Neural crest cell (in vitro differentiated cells): Measurements from ENCODE around the gene JARID2. TPM values are rescaled to one million over a fixed set of nuclear protein-coding genes. Genes with fewer than 3 reads are reported as not detected.
"Not testable (repeated sequence)": the region's sequence is repeated elsewhere in the genome, so short reads cannot be mapped to it uniquely, and the experiment has no call there.

Source experiments
- DNase-seq: peaks from one replicate; pipeline ENCODE4 v3.0.0; 2021; ENCODE audit warnings: low read depth, mixed read lengths, low spot score
- H3K27ac Mint-ChIP-seq: one replicate; pipeline ENCODE4 v1.8.0; 2021; ENCODE audit warnings: mild to moderate bottlenecking, mixed read lengths; ENCODE audit not compliant: unreplicated experiment
- H3K27me3 Mint-ChIP-seq: 2 replicates; pipeline ENCODE4 v1.8.0; 2021; ENCODE audit warnings: low read depth, mild to moderate bottlenecking, mixed read lengths
- H3K36me3 Mint-ChIP-seq: 2 replicates; pipeline ENCODE4 v1.8.0; 2021; ENCODE audit warnings: low read depth, mild to moderate bottlenecking, mixed read lengths
- H3K4me1 Mint-ChIP-seq: 2 replicates; pipeline ENCODE4 v1.8.0; 2021; ENCODE audit warnings: mixed read lengths
- H3K4me3 Mint-ChIP-seq: one replicate; pipeline ENCODE4 v1.8.0; 2021; ENCODE audit warnings: mild to moderate bottlenecking, mixed read lengths
- H3K9me3 Mint-ChIP-seq: 2 replicates; pipeline ENCODE4 v1.8.0; 2021; ENCODE audit warnings: mixed read lengths
- total RNA-seq: library from RNA; stranded (reverse); gene quantifications from 2 replicates; pipeline ENCODE4 v1.2.1, GENCODE V29; 2021
- TF ChIP-seq, protein P1 (sequence below): fragments of 200-600 bp; sonication (generic); conservative IDR thresholded peaks from 2 replicates; pipeline ENCODE4 v1.5.0; 2021; ENCODE audit warnings: antibody characterized with exemption, mild to moderate bottlenecking

JARID2 gene
- total RNA-seq, 1 donor from 2014 or later, result 33.9 TPM

DNA sequence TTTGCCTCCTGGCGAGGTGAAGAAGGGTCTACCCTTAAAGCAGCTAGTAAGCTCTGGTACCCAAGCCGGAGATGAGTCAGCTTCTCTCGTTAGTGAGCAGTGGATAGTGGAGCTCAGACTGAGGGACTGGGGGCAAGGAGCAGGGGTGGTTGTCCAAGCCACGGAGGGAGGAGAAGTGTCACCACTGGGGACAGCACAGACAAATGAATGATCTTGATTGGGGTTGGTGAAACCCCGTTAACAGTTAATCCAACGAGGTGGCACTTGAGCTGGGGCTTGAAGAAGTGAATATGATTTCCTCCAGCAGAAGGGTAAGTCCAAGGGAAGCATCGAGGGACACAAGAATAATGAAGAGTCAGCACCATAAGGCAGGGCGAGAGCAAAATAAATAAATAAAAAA is 43.0 kb downstream of the JARID2 start:
- TF ChIP-seq, protein P1, sequence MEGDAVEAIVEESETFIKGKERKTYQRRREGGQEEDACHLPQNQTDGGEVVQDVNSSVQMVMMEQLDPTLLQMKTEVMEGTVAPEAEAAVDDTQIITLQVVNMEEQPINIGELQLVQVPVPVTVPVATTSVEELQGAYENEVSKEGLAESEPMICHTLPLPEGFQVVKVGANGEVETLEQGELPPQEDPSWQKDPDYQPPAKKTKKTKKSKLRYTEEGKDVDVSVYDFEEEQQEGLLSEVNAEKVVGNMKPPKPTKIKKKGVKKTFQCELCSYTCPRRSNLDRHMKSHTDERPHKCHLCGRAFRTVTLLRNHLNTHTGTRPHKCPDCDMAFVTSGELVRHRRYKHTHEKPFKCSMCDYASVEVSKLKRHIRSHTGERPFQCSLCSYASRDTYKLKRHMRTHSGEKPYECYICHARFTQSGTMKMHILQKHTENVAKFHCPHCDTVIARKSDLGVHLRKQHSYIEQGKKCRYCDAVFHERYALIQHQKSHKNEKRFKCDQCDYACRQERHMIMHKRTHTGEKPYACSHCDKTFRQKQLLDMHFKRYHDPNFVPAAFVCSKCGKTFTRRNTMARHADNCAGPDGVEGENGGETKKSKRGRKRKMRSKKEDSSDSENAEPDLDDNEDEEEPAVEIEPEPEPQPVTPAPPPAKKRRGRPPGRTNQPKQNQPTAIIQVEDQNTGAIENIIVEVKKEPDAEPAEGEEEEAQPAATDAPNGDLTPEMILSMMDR, result no peak
- Mint-ChIP-seq H3K36me3 (peaks cover 13% of the 10 kb centered on the region), H3K9me3 (peaks cover 7% of the 10 kb centered on the region), H3K4me1 (peaks cover 33% of the 10 kb centered on the region), H3K4me3 (no peak overlapping the region), H3K27me3 (no peaks in the 10 kb centered on the region), H3K27ac (no peak overlapping the region)
- no peak for DNase-seq

DNA sequence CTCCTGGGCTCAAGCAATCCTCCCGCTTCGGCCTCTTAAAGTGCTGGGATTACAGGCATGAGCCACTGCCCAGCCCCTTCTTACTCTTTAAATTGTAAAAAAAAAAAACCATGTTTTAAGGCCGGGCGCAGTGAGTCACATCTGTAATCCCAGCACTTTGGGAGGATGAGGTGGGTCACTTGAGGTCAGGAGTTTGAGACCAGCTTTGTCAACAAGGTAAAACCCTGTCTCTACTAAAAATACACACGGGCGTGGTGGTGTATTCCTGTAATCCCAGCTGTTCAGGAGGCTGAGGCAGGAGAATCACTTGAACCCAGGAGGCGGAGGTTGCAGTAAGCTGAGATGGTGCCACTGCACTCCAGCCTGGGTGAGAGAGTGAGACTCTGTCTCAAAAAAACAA is 43.6 kb downstream of the JARID2 start:
- not testable (repeated sequence) for H3K27me3 Mint-ChIP-seq, DNase-seq, H3K27ac Mint-ChIP-seq, H3K9me3 Mint-ChIP-seq, H3K4me3 Mint-ChIP-seq
- H3K36me3 Mint-ChIP-seq, result peaks cover 13% of the 10 kb centered on the region
- H3K4me1 Mint-ChIP-seq, result peaks cover 34% of the 10 kb centered on the region

DNA sequence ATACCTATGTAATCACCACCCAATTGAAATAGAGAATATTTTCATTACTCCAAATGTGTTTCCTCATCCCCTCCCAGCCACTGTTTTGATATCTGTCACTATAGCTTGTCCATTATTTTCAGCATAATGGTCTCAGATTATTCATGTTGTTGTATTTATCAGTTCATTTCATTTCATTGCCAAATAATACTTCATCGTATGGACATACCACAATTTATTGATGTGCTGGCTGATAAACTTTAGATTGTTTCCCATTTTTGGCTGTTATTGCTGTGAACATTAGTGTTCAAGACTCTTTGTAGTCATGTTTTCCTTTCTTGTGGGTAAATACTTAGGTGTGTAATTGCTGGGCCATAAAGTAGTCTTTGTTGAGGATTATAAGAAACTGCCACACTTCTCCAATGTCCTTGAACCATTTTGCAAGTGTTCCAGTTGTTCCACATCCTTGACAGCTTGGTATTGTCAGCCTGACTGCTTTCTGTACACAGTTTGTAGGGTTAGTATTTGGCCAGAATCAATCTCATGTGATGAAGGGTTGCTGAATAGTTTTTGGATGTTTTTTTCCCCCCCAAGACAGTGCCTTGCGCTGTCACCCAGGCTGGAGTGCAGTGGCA is 44.3 kb downstream of the JARID2 start:
- Mint-ChIP-seq H3K4me3 (no peak overlapping the region), H3K27ac (no peak overlapping the region), H3K4me1 (peaks cover 34% of the 10 kb centered on the region), H3K9me3 (peaks cover 7% of the 10 kb centered on the region), H3K27me3 (no peaks in the 10 kb centered on the region), H3K36me3 (peaks cover 13% of the 10 kb centered on the region)
- TF ChIP-seq, protein P1, result no peak
- DNase-seq, result no peak

DNA sequence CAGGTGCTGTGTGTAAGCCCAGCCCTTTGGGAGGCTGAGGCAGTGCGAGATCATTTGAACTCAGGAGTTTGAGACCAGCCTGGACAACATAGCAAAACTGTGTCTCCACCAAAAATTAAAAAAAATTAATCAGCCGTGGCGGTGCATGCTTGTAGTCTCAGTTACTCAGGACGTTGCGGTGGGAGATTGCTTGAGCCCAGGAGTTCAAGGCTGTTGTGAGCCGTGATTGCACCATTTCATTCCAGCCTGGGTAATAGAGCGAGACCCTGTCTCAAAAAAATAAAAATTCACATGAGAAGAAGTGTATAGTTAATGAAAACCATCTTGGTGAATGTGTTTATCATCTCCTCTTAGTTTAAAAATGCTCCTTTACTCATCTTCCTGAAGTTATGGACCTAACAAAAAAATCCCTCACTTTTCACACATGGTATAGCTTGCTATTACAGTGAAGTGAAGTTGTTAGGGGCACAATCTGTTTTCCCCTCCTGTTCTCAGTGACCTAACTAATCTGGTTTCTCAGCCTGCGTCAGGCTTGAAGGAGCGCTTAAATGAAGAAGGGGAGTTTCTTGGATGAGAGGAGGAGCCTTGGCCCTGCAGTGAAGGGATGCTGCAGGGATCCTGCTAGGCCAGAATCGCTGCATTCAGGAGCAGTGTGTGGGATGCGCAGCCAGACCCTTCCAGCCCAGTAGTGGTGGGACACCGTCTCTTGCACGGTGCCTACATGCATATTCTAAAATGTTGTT is 45.3 kb downstream of the JARID2 start:
- Mint-ChIP-seq H3K4me1 (peaks cover 29% of the 10 kb centered on the region), H3K27me3 (no peaks in the 10 kb centered on the region), H3K36me3 (peaks cover 13% of the 10 kb centered on the region), H3K4me3 (no peak overlapping the region), H3K9me3 (peaks cover 7% of the 10 kb centered on the region), H3K27ac (no peak overlapping the region)
- TF ChIP-seq, protein P1, result no peak
- DNase-seq, result no peak

DNA sequence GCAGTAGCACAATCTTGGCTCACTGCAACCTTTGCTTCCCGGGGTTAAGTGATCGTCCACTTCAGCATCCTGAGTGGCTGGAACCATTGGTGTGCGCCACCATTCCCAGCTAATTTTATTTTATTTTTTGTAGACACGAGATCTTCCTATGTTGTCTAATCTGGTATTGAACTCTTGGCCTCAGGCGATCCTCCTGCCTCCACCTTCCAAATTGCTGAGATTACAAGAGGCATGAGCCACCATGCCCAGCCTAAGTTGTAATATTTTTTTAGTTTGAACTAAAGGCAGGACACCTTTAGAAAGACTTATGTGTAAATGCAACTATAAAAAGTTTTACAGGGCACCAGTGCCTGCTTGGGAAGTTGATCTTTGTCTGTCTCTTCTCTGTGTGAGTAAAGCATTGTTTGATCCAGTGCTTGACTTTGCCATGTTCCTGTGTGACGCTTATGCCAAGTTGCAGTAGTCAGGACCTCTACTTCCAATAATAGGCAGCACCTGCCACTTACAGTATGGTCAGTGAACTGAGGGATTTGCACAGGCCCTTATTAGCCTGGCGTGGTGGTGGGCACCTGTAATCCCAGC is 46.9 kb downstream of the JARID2 start:
- Mint-ChIP-seq H3K4me1 (peaks cover 25% of the 10 kb centered on the region), H3K27me3 (no peaks in the 10 kb centered on the region), H3K4me3 (no peak overlapping the region), H3K9me3 (peaks cover 7% of the 10 kb centered on the region), H3K27ac (peak overlapping the region; percentile 44), H3K36me3 (peaks cover 13% of the 10 kb centered on the region)
- DNase-seq, result no peak
- TF ChIP-seq, protein P1, result no peak

DNA sequence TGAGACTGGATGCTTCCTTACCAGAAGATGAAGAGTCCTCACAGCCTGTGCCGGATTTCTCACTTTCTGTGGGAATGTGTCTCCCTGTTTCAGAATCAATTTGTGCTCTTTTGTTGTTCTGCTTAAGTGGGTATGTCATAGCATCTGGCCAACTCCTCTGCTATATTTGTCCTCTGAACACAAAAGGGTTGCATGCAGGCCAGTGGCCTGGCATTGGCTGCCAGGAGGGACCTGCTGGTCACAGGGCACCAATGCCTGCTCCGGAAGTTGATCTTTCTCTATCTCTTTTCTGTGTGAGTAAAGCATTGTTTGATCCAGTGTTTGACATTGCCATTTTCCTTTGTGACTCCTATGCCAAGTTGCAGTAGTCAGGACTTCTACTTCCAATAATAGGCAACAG is 47.8 kb downstream of the JARID2 start:
- no peaks in the 10 kb centered on the region for H3K27me3 Mint-ChIP-seq
- H3K9me3 Mint-ChIP-seq, result peaks cover 7% of the 10 kb centered on the region
- H3K4me1 Mint-ChIP-seq, result peaks cover 25% of the 10 kb centered on the region
- peaks cover 12% of the 10 kb centered on the region for H3K36me3 Mint-ChIP-seq
- H3K4me3 Mint-ChIP-seq, result no peak overlapping the region
- TF ChIP-seq, protein P1, result no peak
- no peak for DNase-seq
- H3K27ac Mint-ChIP-seq, result no peak overlapping the region
